IPS DF 19.7 (cell line): ENCODE measurements around the gene SUGCT.

Experiments
- DNase-seq: peaks from one replicate; pipeline ENCODE4 v3.0.0-alpha.2; 2013; ENCODE audit warnings: low read depth, low spot score

SUGCT gene

DNA sequence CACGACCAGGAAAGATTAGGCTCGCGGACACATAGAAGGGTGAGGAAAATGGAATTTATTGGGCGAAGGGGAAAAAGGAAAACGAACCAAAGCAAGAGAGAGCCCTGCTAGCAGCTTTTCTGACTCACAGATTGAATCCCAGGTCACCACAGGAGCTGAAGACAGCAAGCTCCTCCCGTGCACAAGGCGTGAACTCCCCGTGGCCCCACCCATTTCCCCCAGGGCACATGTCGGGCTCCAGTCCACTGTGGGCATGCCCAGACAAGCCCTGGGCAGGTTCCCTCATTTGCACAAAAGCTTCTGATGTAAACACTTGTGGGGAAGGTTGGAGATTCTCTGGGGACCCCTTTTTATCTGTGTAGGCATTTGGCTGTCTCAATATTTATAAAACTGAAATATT lies 582.4 kb downstream of the SUGCT start:
- peak; percentile 70 for DNase-seq

DNA sequence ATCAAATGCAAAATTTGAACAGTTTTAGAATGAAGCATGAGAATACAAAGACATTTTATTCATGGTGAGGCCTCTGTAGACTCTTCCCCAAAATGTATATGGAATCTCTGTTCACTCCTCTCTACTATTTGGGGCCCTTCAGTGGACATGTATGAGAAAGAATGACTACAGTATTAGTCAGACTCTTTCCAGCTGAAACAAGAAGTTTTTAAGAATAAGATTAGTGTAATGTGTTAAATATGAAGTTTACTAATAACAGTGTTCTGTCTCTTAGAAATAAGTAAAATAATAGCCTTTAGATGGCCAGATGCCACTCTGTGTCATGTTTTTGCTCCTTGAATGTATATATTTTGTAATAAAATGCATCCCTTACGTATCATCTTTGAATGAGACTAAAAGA lies 585.6 kb downstream of the SUGCT start:
- DNase-seq, result no peak

DNA sequence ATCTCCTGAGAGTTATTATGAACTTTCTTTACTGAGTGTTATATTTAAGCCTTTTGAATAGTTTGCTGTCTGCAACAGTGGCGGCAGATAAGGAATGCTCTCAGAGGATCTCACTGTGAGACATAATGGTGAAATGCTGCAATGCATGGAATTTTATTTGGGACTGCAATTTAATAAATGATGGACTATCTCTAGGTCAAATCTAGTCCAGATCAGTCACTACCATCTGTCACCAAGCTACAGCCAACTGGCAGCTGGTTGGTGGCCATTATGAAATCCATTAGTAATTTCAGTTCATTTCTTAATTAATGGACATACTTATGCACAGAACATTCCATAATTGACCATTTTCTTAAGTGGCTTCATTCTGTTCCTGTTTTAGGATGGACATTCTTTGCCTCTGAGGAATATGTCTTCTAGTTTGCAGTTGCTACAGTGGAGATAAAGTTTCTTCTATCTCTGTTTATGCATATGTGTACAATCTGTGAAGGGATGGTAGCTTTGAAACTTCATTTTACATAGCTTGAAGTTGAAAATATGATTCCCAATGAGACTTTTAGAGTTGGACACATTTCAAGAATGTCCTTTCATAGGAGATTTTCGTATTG lies 586.6 kb downstream of the SUGCT start:
- no peak for DNase-seq

DNA sequence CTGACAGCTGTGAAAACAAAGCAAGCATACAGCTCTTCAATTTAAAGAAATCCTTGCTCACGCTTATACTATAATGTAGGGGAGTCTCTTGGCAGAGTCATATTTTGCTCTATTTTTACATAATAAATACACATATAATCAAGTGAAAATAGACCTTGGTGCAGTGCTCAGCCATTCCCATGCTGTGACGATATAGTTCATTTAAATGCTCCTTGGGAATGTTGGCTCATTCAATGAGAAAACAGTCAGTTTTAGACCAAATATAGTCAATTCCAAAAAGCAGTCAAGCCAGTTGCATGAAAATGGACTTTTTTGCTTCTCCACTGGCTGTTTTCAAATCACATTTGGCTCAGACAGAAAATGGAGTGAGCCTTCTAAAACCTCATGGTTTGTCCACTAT lies 587.4 kb downstream of the SUGCT start:
- DNase-seq, result no peak

DNA sequence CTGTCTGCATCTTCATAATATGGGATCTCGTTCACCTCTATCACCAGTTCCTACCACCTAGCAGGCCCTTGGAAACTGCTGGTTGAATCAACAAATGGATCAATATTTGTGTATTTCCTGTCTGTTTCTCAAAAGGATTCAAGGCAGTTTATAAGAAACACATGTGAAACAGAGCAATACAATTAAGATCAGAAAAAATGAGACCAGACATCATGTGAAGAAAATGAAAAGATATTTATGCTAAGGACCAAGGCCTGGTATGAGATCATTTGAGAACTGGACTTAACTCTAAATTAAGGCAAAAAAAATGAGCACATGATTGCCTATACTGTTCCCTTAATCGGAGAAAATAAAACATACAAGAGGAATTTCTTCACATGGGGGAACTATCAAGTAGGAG lies 589.0 kb downstream of the SUGCT start:
- DNase-seq, result no peak

DNA sequence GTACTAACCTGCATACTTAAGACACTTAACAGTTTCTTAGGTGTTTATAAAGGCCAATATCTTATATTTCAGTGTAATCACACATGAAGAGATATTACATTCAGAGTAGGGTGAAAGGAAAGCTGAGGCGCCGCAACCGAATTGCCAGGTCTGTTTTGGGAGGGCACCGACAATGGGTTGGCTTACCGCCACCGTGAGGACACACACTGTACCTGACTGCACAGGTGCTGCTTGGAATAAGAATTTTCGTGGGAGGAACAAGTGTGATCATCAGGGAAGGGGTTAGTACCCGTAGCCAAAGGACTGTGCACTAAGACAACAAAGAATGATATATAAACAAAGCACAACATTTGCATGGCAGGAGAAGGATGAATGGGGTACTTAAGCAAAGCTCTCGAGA lies 591.8 kb downstream of the SUGCT start:
- no peak for DNase-seq

DNA sequence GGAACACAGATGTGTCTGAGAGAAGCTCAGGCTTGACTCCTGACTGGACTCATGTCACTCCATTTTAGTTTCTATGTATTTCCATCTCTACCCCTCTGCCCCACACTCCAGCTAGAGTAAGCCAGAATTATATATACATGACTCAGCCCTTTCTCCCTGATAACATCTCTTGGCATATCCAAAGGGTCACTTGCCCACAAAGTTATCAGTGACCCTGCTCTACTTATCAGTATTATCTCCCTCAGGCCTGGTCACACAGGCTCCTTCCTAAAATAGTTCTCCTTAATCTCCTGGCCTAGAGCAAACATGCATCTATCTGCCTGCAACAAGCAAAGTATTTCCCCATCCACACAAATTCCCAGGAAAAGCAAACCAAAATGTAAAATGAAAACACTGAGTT lies 598.3 kb downstream of the SUGCT start:
- no peak for DNase-seq

DNA sequence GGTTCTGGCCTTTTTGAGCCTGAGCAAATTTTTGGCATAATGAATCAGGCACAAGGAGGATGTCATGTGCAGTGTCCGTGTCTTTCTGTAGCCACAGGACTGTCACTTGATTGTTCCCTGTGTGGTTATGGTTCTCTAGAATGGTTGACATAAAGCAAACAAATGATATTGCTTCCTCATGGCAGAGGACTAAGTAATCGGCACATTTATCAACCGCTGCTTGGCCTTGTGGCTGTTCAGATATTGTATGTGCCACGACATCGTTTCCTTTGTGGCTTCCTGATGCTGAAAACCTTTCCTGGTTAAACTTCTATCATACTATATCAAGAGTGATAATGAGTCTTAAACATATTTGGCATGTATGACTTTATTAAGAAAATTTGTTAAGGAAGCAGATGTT lies 598.8 kb downstream of the SUGCT start:
- no peak for DNase-seq

DNA sequence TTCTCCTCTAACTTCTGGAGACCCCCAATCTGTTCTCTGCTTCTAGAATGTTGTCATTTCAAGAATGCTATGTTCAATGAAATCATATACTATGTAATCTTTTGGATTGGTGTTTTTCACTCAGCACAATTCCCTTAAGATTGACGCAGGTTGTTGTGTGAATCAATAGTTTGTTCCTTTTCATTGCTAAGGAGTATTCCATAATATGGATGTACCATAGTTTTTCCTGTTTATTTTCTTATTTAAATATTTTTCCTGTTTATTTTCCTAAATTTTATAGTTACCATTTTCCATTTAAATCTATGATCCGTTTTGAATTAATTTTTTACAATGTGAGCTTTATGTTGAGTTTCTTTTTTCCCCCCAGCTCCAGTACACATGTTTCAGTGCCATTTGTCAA lies 604.5 kb downstream of the SUGCT start:
- no peak for DNase-seq

DNA sequence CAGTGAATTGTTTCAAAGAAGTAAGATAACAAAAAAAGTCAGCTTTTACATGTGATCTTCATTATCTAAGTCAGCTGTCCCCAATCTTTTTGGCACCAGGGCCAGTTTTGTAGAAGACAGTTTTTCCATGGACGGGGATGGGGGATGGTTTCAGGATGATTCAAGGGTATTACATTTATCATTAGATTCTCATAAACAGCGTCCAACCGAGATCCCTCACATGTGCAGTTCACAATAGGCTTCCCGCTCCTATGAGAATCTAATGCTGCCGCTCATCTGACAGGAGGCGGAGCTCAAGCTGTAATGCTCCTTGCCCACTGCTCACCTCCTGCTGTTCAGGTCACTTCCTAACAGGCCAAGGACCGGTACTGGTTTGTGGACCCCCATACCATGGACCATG lies 607.5 kb downstream of the SUGCT start:
- no peak for DNase-seq

DNA sequence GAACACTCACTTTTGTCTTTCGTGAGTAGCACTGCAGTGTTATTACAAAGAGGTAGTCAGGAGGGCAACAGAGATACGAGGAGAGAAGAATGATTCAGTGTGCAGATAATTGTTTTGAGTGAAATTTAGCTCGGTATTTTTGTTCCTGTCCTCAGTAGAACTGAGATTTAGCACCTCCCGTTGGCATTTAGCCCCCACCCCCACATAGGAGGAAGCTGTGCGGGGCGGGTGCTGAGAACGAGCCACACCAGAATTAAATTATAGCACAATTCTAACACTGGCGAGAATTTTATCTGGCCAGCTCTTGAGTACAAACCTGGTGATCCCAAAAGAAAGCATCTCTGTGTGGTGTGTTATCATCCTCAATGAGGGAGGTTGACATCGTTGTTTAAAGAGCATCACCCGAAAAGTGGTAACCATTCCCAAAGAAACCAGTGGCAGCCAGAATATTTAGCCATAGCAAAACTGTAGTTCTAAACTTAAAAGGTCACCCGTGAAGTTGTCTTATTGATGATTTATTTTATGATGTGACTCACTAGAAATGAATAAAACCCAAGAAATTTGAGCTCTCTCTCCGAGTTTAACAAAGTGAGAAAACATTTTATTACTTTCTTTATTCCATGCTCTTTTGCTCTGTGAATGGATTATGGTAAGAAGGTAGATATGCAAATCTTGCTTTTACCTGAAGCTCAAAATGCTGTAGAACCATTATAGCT lies 612.2 kb downstream of the SUGCT start:
- no peak for DNase-seq

DNA sequence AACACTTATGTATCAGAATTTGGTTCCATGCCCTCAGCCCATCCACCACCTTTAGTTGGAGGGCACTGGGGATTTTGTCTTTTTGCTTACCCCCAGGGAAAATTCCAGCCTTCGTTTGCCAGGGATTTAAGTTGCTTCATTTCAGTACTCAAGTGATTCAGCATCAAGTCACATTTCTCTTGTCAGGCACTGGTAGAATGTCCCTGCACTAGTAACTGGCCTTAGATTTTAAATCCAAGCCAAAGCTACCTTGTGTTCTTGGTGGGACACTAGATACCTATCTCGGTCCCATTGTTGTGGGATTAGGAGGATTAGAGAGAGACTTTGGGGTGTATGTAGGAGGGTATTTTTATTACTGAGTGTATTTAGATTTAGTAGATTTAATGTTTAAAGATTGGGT lies 613.1 kb downstream of the SUGCT start:
- DNase-seq, result no peak

DNA sequence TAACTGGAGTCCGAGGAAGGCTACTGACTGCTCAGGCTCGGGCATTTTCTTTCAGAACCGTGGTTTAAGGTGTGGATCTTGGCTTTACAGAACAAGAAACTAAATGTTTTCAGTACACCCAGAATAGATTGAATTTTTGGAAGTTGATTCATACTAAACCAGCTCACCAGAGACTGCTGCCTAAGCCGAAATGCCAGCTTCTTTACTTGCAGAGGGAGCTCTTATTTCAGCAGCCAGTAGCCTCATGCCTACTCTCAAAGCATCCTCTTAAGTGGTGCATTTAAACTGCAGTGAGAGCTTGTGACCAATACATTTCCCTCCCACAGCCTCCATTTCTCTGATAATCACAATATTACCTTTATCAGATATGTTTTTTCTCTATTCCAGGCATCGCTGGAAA lies 615.1 kb downstream of the SUGCT start:
- no peak for DNase-seq

DNA sequence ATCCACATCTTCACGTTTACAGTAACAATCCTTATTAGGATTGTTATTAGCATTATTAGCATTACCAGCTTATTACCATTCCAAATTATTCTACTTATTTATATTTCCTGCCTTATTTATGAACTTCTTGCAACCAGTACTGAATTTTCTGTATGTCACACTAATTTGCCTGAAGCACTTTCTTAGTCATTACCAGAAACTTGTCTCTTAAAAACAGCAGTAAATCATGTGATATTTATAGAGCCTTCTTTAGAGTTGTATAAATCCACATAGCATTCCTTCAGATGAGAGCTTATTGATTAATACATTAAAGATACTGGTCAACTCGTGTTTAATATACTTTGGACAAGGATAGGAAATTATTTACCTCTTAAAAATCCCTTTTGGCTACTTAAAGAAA lies 618.6 kb downstream of the SUGCT start:
- no peak for DNase-seq

DNA sequence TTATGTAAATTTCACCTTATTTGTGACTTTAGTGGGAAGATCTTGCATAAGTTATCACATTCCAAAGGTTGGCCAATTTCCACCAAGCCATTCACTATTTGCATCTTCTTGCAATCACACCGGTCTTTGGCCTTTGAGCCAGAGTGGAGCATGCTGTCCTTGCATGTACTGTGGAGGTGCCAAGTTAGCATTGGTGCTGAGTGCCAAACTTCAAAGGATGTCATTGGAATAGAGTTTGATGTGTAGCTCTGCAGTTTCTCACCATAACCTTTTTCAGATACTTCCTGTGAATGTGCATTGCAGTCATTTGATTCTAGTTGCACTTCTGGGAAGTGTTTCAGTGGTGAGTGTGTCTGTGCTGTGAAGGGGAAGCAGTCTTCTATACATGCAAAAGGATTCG lies 620.6 kb downstream of the SUGCT start:
- DNase-seq, result no peak

DNA sequence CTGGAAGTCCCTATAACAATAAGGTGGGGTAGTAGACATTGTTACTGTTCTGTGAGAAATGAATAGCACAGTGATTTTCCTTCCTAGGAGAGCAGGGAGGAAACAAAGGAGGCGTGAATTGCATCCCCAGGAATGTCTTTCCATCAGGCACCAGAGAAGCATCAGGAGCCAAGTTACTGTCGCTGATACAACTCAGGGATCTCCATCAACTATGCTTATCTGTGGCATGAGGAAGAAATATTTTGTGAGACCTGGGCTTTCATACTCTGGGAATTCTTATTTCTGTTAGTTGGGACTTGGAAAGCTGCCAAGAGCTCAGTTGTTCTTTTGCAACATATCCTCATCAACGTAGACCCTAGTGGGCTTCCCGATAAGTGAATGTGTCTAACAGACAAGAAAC lies 622.3 kb downstream of the SUGCT start:
- DNase-seq, result no peak

DNA sequence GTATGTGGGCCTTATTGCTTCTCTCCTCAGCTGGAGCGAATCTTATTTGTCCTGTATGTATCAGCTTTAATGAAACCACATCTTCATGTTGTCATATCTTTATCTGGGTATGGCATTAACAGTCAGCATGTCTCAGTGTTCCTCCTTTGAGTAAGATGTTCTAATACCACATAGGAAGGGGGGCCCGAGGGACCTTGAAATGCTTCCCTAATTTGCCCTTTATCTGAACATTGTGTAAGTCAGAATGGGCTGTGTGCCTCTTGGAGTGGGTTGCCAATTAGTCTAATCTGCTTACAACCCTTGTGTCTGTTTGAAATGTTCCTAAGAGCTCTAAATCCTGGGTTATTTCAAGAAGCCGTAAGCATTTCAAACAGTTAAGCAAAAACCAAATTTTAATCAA lies 623.8 kb downstream of the SUGCT start:
- DNase-seq, result no peak

DNA sequence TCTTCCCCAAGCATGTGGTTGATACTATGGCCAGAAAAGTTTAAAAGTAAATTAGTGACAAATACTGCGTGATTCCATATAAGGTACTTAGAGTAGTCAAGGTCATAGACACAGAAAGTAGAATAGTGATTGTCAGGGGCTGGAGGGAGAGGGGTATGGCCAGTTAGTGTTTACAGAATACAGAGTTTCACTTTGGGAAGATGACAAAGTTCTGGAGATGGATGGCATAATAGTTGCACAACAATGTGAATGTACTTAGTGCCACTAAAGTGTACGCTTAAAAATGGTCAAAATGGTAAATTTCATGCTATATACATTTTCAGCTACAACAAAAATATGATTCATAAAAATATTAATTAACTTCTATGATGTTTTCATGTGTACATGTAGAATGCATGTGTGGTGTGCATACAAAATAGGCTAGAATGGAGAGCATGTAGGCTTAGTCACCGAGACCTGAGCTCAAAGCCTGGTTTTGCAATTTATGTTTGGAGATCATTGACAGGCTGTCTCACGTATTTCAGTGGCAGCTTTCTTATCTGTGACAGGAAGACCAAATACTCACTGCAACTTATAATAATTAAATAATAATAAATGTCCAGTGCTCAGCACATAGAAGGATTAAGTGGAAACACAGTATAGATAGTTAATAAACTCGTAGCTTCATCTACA lies 625.6 kb downstream of the SUGCT start:
- no peak for DNase-seq

DNA sequence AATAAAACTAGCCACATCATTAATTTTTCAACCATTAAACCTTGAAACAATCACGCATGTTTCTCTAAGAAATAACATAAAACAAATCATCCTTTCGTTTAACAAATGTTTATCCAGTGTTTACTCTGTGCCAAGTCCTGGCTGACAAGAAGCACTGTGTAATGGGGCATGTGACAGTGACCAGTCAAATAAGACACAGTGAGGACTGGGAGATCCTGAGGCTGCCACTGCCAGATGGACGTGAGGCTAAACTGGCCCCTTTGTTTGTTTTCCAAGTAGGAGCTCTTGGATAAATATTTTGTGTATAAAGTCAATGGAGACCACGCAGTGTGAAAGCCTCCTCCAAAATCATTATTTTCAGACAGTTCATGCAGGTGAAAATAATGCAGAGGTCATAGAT lies 626.2 kb downstream of the SUGCT start:
- no peak for DNase-seq

DNA sequence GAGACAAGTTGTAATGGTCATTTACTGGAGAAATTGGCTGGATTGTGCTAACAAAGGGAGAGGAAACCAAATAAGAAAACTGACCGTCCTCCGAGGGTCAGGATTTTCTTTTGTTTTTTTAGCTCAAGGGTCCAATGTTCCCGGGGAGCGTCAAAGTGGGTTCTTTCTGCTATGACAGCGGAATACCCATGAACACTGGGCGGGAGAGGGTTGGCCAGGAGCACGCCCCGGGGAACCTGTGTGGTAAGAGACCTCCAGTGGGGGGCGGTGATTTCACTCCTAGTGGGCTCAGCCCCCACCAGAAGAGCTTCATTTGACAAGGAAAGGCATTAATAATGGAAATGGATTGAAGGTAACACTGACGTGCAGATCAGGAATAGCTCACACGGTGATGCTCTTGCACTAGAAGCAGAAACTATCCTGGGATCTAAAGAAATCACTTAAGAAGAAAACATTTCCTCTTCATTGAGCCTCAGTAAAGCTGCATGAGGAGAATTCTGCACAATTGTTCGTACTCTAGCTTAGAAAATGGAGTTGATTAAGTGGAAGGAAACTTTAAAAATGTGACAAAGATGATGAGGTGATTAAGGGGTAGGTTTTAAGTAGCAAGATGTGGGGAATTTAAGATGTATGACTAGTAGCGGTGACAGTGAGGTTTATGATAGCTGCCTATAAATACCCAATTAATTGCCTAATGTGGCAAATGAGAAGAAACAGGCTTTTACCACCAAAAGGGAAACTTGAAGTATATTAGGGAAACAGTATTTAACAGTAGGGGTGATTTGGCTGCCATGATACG lies 627.2 kb downstream of the SUGCT start:
- DNase-seq, result no peak

DNA sequence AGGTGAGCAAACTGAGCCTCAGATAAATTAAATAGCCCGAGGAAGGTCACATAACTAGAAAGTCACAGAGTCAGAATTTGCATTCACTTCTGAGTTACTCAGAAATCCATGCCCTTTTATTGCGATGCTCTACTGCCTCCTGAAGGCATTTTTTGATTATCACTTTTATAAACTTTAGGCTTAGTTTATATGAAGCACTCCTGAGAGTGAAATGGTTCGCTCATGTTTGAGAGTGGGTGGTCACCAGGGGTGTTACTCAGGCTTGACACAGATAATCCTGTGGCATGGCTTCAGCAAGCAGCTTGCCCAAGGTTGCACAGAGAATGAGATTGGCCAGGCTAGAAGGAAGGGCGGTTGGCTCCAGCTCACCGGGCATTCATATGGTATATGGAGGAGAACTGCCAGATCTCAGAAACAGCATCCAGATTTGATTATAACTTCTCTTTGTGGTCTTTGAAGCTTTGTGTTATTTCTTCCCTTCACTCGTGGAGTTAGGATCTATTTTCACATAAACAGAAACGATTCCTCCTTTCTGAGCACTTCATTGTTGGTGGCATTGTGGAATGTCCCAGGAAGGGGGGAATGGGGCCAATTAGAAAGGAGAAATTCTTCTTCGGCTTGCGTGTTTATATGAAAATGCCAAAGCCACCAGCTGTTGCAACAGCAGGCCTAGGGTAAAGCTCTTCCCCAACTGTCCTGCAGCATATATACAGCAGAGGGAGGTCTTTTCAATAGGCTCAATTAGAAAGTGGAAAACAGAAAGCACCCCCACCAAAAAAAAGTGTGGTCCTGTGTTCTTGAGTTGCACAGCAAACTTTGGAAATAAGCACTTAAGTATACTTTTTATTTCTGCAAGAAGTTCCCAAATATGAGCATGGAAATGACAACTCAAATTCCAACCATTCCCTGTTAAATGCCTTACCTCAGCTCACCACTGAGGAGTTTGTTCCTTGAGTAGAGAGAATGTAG lies 628.8 kb downstream of the SUGCT start:
- DNase-seq, result no peak
